Hepatocyte (in vitro differentiated cells): ENCODE measurements around the gene MOCS1.

ENCODE experiments used
- CTCF ChIP-seq: fragments of 200-600 bp; sonication (generic); IDR thresholded peaks from 2 replicates; pipeline ENCODE4 v1.5.1; 2016; ENCODE audit warnings: antibody characterized with exemption, mild to moderate bottlenecking; ENCODE audit not compliant: poor library complexity
- EZH2 ChIP-seq: fragments of 200-600 bp; sonication (generic); IDR thresholded peaks from 2 replicates; pipeline ENCODE4 v1.6.1; 2016; ENCODE audit warnings: antibody characterized with exemption, mild to moderate bottlenecking, borderline replicate concordance
- EZH2phosphoT487 ChIP-seq: fragments of 200-600 bp; sonication (generic); IDR thresholded peaks from one replicate; pipeline ENCODE4 v1.6.1; 2018; ENCODE audit warnings: antibody characterized with exemption, mild to moderate bottlenecking, low read depth, moderate library complexity; ENCODE audit not compliant: unreplicated experiment, severe bottlenecking

GRCh38 chr6:39861663-39862062 is 72.6 kb downstream of the MOCS1 start:
- TF ChIP-seq CTCF (no peak), EZH2phosphoT487 (no peak), EZH2 (no peak)
